ENCODE data around the gene HS1BP3. TPM values are rescaled to one million over a fixed set of nuclear protein-coding genes. Genes with fewer than 3 reads are reported as not detected.
A peak's percentile ranks its signal among the peaks of the same experiment; 100 is the strongest.

HS1BP3 gene
- total and polyA plus RNA-seq, 2 of the 13 experiments (the other 11 are each of a cell fraction or from before 2014, with no cell fraction given), result 15.2 to 22.0 TPM

DNA sequence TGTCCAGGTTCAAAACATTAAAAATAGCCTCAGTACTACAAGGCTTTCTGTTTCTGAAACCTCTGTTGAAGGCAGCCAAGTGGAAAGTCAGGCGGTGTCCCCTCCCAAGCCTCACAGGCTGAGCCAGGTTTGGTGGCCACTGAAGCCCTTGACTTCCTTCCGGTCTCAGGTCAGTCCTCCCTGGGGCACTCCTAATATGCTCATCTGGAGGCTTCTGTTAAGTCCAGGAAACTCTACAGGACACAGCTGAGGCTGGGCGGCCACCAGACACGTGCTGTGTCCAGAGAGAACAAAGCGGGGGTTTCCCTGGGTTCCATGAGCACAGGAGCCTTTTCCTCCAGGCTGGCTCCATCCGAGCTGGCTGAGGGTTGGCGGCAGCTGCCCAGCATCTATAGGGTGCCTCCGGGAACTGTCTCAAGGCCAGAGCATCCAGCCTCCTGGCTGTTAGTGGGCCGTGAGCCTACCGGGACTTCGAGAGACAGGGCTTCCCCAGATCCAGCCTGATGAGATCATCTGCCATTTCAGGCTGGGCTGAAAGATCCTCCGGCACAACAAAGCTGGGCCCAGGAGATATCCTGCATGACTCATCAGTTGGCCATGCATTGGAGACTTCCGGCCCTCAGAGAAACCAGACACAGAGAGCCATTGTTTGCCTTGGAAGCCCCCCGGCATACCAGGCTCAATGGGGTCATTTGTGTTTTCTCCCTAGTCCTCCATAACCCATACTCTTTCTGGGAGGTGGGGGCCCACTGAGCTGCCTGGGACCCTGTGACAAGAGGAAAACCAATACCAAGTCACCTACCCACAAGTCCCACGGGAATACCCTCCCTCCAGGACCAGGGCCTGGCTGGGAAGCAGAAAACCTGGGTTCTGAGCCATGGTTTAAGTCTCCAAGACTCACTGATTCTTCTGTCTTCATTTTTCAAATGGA is 71.7 kb downstream of the HS1BP3 start (continued):
- TF ChIP-seq, protein P1, sequence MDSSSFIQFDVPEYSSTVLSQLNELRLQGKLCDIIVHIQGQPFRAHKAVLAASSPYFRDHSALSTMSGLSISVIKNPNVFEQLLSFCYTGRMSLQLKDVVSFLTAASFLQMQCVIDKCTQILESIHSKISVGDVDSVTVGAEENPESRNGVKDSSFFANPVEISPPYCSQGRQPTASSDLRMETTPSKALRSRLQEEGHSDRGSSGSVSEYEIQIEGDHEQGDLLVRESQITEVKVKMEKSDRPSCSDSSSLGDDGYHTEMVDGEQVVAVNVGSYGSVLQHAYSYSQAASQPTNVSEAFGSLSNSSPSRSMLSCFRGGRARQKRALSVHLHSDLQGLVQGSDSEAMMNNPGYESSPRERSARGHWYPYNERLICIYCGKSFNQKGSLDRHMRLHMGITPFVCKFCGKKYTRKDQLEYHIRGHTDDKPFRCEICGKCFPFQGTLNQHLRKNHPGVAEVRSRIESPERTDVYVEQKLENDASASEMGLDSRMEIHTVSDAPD (CRISPR knock-in tag; IDR thresholded peaks at IDR 0.05), result peak; percentile 86; the same call in 1 of the 2 replicates
- peak; percentile 36; the same call in 1 of the 2 replicates for TF ChIP-seq SMC3 (IDR thresholded peaks at IDR 0.05; ENCODE audit: low read length)
- peak; percentile 70; the same call in 1 of the 2 replicates for TF ChIP-seq ZKSCAN5 (CRISPR knock-in tag; IDR thresholded peaks at IDR 0.05)
- TF ChIP-seq, protein P2, sequence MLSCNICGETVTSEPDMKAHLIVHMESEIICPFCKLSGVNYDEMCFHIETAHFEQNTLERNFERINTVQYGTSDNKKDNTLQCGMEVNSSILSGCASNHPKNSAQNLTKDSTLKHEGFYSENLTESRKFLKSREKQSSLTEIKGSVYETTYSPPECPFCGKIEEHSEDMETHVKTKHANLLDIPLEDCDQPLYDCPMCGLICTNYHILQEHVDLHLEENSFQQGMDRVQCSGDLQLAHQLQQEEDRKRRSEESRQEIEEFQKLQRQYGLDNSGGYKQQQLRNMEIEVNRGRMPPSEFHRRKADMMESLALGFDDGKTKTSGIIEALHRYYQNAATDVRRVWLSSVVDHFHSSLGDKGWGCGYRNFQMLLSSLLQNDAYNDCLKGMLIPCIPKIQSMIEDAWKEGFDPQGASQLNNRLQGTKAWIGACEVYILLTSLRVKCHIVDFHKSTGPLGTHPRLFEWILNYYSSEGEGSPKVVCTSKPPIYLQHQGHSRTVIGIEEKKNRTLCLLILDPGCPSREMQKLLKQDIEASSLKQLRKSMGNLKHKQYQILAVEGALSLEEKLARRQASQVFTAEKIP (CRISPR knock-in tag; IDR thresholded peaks at IDR 0.05; ENCODE audit: borderline replicate concordance), result no peak
- TF ChIP-seq ZNF530 (CRISPR knock-in tag; IDR thresholded peaks at IDR 0.05; ENCODE audit: low read depth), result no peak
- no peak; the same call in 1 of the 2 replicates for TF ChIP-seq ZNF784 (CRISPR knock-in tag; IDR thresholded peaks at IDR 0.05; ENCODE audit: borderline replicate concordance)
- no peak for TF ChIP-seq ZNF460 (CRISPR knock-in tag; IDR thresholded peaks at IDR 0.05; ENCODE audit: borderline replicate concordance)
- TF ChIP-seq ZBTB21 (CRISPR knock-in tag; IDR thresholded peaks at IDR 0.05), result peak; percentile 38; the same call in 1 of the 2 replicates
- TF ChIP-seq MLLT10 (CRISPR knock-in tag; IDR thresholded peaks at IDR 0.05), result no peak
- no peak for TF ChIP-seq PRPF4 (IDR thresholded peaks at IDR 0.05; ENCODE audit: low read depth, low read length, poor library complexity, severe bottlenecking)
- peak; percentile 69 for TF ChIP-seq RBFOX2 (IDR thresholded peaks at IDR 0.05; ENCODE audit: low read depth, low read length)
- TF ChIP-seq KMT2B (CRISPR knock-in tag; IDR thresholded peaks at IDR 0.05), result peak; percentile 58
- TF ChIP-seq ZBTB38 (CRISPR knock-in tag; IDR thresholded peaks at IDR 0.05), result peak; percentile 96
- no peak for TF ChIP-seq CSRNP2 (CRISPR knock-in tag; conservative IDR thresholded peaks at IDR 0.05; ENCODE audit: low read depth)
- no peak for TF ChIP-seq TERF1 (CRISPR knock-in tag; IDR thresholded peaks at IDR 0.05)
- TF ChIP-seq, protein P3, sequence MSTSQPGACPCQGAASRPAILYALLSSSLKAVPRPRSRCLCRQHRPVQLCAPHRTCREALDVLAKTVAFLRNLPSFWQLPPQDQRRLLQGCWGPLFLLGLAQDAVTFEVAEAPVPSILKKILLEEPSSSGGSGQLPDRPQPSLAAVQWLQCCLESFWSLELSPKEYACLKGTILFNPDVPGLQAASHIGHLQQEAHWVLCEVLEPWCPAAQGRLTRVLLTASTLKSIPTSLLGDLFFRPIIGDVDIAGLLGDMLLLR (CRISPR knock-in tag; IDR thresholded peaks at IDR 0.05), result peak; percentile 20; the same call in 1 of the 2 replicates
- no peak for TF ChIP-seq PCBP2 (optimal IDR thresholded peaks at IDR 0.05; ENCODE audit: low read depth, low read length, poor library complexity, severe bottlenecking)
- peak; percentile 53; the same call in 1 of the 2 replicates for TF ChIP-seq GATA4 (IDR thresholded peaks at IDR 0.05; ENCODE audit: borderline replicate concordance, low read depth)
- TF ChIP-seq RFX3 (CRISPR knock-in tag; IDR thresholded peaks at IDR 0.05), result no peak; the same call in 1 of the 2 replicates
- no peak for TF ChIP-seq ZNF367 (CRISPR knock-in tag; IDR thresholded peaks at IDR 0.05; ENCODE audit: borderline replicate concordance)
- TF ChIP-seq ZMYM4 (CRISPR knock-in tag; IDR thresholded peaks at IDR 0.05), result peak; percentile 75

All from HepG2 (cell line).